Activated CD4-positive, alpha-beta T cell treated with anti-CD3 and anti-CD28 coated beads, Interleukin-2, amount 50 U/mL, for 16 hours (primary cell): ENCODE measurements around the gene TYW1.
"Not testable (repeated sequence)": the region's sequence is repeated elsewhere in the genome, so short reads cannot be mapped to it uniquely, and the experiment has no call there.

Experiments used
- DNase-seq: peaks from one replicate; pipeline ENCODE4 v3.0.0-alpha.2; 2020

TYW1 gene

DNA sequence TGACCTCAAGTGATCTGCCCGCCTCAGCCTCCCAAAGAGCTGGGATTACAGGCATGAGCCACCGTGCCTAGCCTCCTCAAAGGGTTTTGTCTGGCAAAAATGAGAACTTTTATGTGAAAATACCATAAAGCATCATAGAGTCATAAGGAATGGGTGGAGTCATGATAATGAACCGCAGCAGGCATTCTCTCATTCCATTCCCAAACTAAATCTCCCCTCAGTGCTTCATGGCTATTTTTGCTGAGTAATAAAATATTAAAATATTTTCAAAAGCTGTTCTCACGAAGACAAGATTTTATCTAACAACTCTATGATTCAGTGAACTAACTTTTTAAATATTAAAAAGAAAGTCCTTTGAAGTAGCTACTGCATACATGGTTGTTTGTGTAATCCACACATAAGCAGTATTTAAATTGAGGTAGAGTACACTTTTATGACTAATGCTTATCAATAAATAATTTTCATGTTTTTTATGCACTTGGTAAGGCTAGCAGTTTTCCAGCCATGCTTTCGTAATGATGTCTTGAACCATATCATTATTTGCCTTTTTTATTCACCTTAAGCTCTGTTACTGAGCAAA is 195.6 kb downstream of the TYW1 start:
- DNase-seq, result not testable (repeated sequence)

DNA sequence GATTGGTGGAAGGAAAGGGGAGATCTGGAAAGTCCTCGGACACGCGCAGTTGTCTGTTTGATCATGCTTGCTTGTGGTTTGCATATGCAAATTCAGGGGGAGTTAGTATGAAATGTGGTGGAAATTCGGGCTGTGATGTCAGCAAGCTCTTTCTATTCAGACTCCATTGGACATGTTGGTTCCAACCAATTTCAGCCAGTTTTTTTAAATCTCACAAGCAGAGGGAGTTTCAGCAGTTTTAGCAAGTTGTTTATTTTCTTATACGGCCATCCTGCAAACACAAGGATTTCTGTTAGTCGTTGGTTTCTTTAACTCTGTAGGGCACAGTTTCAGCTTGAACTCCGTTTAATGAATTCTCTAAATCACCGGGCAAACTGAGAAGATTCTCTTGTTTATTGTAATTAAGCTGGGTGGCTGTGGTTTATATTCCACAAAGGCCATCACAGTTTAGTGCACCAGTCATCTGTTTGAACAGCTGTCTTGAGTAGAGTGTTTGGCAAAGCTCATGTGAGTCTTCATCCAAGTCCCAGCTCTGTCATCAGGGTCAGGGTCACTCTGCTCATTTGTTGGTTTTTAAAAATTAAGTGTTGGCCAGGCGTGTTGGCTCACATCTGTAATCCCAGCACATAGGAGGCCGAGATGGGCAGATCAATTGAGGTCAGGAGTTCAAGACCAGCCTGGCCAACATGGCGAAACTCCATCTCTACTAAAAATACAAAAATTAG is 196.4 kb downstream of the TYW1 start:
- DNase-seq, result not testable (repeated sequence)

DNA sequence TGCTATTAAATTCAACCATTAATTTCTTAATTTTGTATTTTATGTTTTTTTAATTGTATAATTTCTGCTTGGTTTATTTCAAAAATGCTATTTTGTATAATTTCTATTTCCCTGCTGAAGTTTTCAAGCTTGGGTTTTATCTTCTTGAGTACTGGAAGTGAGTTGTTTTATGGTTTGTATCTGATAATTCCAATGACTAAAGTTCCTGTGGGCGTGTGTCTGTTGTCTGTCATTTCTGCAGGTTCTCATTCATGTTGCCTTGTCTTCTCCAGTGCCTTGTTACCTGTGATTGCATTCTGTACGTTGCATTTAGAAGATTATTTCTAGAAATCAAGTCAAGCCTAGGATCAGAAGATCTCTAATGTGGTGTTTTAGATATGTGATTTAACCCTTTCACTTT is 199.5 kb downstream of the TYW1 start:
- not testable (repeated sequence) for DNase-seq

DNA sequence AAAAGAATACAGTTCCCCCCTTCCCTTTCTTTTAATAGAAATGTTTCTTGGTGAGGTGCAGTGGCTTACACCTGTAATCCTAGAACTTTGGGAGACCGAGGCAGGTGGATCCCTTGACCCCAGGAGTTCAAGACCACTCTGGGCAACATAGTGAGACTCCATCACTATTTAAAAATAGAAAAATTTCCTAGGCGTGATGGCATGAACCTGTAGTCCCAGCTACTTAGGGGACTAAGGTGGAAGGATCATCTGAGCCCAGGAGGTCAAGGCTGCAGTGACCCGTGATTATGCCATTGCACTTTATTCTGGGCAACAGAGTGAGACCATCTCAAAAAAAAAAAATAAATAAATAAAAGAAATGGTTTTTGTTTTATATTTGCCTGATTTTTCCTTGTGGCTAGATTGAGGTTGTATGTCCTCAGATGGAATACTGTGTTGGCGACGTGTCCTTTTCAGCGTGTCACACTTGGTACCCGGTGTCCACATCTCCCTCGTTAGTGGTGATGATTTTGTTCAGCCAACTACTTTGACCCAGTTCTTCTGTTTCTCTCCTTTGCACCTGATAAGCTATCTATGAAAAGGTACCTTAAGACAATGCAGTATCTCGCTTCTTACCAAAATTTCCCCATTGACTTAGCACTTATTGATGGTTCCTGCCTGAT is 202.4 kb downstream of the TYW1 start:
- DNase-seq, result not testable (repeated sequence)

DNA sequence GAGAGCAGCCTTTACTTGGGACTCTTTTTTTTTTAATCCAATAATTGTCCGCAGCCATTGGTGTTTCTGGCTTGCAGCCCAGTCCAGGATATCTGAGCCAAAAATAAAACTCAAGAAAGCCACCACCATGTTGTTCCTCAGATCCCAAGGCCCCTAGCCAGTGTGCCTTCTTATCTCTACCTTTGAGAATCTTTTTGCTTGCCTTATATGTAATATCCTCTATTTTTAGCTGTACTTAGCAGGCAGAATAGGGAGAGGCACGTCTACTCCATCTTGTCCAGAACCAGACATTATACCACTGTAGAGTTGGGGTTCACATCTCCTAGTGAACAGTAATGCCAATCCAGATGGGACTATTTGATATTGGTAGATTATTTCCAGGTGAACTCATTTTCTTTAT is 209.1 kb downstream of the TYW1 start:
- DNase-seq, result not testable (repeated sequence)

DNA sequence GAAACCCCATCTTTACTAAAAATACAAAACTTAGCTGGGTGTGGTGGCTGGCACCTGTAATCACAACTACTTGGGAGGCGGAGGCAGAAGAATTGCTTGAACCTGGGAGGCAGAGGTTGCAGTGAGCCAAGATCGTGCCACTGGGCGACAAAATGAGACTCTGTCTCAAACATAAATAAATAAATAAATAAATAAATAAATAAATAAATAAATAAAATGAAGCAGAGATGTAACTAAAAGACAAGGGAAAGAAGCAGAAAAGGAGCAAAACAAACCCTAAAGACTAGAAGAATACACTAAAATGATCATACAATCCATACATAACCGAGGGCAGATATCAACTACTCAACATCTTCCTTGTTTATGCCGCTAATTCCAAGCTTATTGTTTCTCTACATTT is 209.8 kb downstream of the TYW1 start:
- DNase-seq, result no peak

DNA sequence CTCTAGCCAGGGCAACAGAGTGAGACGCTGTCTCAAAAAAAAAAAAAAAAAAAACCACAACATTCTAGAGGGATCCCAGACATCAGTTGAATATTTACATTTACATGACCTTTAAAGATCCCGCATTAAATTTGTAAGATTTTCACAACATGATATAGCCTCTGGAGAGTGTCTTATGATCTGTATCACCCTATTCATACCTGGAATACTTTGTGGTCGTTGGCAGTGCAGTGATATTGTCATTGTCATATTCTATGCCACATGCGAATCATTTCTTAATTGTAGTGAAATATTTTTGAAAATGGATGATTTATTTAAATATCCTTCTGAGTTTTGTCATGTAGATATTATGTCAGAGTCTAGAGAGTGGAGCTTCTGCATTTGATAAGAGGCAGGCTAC is 212.0 kb downstream of the TYW1 start:
- peak; percentile 2 for DNase-seq

DNA sequence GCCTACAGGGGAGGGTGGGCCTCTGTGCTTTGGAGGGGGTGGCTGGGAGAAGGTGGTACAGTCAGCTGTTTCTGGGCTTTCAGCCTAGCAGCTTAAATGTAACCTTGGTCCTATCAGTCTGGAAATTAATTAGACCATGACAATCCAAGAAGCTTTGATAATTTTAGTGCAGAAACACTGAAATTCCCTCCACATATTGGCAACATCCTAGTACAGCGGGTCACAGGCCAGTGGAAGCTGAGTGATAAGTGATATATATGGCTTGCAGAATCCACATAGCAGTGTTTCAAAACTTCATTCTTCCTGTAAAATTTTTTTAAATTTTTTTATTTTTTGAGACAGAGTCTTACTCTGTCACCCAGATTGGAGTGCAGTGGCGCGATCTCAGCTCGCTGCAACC is 212.6 kb downstream of the TYW1 start:
- DNase-seq, result no peak

DNA sequence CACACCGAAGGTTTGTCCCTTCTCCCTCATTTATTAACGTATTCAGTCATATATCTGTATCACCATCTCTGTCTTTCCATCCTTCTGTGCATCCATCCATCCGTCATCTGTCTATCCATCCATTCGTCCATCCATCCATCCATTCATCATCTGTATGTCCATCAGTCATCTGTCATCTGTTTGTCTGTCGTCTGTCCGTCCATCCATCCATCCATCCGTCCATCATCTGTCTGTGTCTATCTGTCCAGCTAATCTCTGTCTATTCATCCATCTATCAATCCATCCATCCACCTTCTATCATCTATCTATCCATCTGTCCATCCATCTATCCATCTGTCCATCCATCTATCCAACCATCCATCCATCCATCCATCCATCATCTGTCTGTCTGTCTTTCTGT is 213.9 kb downstream of the TYW1 start:
- DNase-seq, result no peak

DNA sequence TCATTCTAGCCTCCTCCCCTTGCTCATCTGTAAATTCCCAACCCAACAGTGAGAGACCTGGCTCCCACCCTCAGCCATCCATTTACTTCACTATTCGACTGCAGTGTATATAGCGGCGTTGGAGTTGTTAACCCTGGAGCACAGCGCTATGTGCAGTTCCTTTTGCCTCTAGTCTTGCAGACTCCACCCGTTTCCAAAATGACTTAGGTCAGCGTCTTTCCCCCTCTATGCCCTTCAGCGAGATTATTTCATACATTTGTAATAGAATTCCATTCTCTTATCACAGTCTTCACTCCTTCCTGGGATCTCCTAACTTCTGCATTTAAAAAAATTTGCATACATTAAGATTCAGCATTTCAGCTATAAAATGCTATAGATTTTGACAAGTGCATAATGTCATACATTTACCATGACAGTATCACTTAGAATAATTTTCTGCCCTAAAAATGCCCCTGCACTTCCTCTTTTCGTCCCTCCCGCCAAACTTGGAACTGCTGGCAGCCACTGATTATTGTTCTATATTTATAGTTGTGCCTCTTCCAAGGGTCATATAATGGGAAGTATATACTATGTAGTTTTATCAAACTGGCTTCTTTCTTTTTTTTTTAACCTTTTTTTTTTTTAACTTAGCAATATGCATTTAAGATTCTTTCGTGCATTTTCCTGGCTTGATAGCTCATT is 215.2 kb downstream of the TYW1 start:
- DNase-seq, result not testable (repeated sequence)

DNA sequence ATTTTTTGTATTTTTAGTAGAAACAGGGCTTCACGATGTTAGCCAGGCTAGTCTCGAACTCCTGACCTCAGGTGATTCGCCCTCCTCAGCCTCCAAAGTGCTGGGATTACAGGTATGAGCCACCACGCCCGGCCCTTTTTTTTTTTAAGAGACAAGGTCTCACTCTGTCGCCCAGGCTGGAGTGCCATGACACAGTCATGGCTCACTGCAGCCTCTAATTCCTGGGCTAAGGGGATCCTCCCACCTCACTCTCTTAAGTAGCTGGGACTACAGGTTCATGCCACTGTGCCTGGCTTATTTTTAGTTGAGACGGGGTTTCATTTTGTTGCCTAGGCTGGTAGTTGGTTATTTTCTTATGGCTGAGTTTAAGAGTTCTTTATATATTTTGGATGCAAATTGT is 216.4 kb downstream of the TYW1 start:
- not testable (repeated sequence) for DNase-seq

DNA sequence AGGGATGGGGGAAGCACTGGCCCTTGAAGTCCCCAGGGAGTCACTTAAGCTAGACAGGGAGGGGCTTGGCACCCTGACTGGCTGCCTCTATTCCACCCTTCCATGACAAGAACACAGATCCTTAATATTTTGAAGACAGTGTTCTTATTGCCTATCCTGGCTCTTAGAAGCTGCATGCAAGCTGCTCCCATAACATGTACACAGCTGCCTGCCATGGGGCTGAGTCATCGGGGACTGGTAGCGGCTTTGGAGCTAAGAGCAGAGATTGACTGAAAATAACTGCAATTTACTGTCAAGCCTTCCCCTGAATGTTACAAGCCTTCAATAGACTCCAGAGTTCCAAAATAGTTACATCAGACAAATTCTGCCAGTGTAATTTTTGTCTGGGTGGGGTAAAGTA is 226.9 kb downstream of the TYW1 start:
- not testable (repeated sequence) for DNase-seq

DNA sequence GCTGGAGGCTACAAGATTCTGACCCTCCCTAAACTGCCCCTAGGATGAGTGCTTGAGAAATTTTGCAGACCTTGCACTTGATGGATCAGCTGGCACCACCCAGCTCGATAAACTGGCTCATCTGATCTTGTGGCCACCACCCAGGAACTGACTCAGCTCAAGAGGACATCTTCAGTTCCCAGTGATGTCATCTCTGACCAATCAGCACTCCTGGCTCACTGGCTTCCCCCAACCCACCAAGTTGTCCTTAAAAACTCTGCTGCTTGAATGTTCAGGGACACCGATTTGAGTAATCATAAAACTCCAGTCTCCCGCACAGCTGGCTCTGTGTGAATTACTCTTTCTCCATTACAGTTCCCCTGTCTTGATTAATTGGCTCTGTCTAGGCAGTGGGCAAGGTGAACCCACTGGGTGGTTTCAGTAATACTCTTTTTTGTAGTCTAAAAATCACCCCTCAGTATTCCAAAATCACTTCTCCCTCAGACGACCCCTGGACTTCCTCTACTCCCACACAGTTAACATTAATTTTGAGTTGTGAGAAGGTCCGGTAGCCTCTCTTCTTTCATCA is 229.8 kb downstream of the TYW1 start:
- DNase-seq, result peak; percentile 59

DNA sequence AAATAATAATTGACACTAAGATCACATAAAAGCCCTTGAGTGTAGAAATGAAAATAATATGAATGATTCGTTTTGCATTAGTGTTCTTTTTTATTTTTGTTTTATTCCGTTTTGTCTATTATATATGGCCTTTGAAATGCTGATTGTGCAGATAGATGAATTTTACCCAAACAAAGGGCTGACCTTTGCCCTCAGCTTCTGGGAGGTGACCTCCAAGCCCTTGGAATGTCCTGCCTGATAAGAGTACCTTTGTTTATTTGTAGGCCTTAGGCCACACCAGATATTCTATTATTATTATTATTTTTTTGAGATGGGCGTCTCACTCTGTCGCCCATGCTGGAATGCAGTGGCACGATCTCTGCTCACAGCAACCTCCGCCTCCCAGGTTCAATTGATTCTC is 230.3 kb downstream of the TYW1 start:
- DNase-seq, result not testable (repeated sequence)

DNA sequence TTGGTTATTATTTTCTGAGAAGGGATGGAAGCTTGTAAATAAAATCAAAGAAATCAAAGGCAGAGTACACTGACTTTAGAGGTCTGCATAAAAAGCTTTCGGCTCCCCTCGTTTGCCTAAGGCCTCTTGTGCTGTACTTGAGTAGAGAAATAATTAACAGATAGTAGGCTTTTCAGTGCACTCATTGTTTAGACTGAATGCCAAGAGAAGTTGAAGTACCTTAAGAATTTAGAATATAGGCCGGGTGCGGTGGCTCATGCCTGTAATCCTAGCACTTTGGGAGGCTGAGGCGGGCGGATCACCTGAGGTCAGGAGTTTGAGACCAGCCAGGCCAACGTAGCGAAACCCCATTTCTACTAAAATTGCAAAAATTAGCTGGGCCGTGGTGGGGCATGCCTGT is 232.4 kb downstream of the TYW1 start:
- not testable (repeated sequence) for DNase-seq

DNA sequence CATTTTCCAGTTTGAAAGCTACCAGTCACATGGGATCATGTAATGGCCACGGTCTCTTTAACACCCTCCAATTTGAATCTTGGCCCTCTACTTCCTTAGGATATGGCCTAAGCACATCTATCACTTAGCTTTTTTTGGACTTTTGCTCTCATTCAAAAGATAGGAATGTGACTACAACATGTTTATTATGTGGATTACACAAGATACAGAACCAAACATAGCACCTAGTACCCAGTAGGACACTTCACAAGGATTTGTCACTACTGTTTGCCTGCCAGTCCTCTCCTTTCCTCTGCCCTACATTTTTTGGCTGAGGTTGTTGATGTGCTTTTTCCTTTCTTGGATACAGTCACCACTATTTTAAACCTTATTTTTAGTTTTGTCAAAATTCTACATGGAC is 233.4 kb downstream of the TYW1 start:
- not testable (repeated sequence) for DNase-seq

DNA sequence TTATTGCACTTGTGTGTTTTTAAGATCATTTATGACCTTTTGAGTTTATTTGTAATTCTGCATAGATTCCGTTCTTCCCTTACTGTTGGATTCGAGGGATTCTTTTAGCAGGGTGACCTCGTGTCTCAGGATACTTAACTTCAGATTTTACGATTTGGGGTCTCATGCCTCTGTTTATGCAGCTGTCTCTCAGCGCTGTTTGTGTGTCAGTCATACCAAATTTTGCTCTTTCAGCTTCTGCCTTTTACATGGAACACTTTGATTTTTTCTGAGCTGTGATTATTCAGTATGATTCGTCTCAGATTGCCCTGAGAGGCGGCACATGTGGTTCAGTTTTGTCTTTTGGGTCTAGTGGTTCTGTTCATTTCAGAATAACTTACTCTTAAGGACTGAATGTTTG is 236.9 kb downstream of the TYW1 start:
- not testable (repeated sequence) for DNase-seq

DNA sequence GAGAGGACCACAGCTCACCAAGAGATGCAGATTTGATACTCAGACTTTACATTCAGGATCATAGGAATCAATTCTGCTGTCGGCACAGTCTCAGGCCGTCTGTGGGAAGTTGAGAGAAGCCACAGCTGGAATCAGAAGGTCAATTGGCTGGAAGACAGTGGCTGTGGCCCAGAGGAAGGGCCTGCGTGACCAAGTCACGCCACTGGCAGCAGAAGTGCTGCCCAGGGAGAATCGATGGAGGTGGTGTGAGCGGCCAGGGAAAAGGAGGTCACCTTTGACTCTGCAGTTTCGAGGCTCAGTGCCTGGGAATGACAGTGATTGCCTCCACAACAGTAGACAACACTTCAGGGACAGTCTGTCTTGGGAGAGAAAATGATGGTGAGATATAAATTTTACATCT is 239.6 kb downstream of the TYW1 start:
- DNase-seq, result not testable (repeated sequence)

DNA sequence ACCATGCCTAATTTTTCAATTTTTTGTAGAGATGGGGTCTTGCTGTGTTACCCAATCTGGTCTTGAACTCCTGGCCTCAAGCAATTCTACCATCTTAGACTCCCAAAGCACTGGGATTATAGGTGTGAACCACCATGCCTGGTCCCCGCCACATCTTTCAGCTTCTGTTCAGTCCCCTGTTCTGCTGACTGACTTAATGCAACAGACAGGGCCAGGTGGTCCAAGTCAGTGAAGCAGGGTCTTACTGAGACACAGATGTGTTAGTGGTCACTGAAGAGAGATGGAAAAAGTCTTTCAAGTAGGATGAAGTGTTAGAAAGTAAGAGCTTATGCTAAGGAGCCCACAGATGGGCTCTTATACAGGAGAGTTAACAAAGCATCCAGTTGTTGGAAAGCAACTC is 246.2 kb downstream of the TYW1 start:
- DNase-seq, result not testable (repeated sequence)

DNA sequence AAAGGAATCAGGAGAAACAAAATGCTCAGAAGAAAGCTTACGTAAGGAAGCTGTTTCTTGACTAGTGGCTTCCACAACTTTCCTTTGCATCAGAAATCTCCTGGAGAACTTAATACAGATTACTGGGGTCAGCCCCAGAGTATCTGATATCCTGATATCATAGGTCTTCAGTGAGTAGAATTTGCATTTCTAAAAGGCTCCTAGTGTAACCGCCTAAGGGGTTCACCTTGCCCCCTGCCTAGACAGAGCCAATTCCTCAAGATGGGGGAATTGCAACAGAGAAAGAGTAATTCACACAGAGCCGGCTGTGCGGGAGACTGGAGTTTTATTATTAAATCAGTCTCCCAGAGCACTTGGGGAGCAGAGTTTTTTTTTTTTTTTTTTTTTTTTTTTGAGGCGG is 251.7 kb downstream of the TYW1 start:
- DNase-seq, result not testable (repeated sequence)

DNA sequence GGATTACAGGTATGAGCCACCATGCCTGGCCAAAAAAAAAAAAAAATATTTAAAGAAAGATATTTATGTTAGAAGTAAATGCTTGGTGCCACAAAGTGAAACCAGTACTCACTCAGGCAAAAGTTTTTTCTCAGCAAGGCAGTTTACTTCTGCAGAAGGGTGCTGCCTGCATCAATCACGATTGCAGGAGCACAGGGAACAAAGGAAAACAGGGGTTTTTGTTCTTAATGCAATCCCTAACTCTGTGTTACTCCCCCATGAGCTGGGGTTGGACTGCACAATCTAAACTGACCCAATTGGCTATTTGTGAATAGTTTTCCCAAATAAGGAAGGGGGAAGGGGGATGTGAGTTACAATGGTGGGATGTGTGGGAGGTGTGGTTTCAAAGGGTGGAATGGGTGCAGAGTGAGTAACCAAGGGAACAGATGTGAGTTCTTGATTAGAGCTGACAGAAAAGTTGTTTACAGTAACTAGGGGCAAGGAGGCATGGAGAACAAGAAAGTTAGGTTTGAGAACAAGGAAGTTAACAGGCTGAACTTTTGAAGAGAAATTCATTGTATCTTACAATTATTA is 255.4 kb downstream of the TYW1 start:
- no peak for DNase-seq

DNA sequence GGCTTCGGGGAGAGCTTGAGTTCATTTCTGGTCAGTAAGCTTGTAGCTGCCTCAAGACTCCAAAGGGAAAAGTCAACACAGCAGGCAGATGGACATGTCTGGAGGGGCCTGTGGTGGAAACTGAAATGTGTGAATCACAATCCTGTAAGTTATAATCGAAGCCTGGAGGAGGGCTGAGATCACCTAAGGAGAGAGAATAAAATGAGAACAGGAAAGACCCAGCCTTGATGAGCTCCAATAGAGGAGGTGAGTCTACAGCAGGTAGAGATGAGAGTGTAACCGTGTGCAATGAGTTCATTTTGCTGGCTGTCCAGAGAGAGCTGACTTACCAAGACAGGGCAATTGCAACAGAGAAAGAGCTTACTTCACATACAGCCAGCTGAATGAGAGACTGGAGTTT is 258.4 kb downstream of the TYW1 start:
- DNase-seq, result not testable (repeated sequence)

DNA sequence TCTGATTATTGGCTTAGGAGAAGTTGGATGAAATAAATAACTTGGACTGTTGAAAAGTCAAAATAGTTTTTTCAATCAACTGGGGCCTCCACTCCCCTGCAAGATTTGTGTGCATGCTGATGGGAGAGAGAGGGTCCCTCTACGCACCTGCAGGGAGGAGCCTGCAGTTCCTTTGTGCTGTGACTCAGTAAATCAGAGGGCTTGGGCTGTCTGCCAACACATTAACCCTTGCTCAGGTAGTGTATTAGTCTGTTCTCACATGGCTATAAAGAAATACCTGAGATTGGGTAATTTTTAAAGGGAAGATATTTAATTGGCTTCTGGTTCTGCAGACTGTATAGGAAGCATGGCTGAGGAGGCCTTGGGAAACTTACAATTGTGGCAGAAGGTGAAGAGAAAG is 261.1 kb downstream of the TYW1 start:
- DNase-seq, result not testable (repeated sequence)
